GM12801 (cell line): ENCODE results near the gene TTC9B.

Experiments used
- CTCF ChIP-seq: IDR thresholded peaks from one replicate; pipeline ENCODE4 v1.5.1; 2011; ENCODE audit warnings: control low read depth; ENCODE audit not compliant: insufficient read length; ENCODE audit errors: extremely low read depth

Gene TTC9B

DNA sequence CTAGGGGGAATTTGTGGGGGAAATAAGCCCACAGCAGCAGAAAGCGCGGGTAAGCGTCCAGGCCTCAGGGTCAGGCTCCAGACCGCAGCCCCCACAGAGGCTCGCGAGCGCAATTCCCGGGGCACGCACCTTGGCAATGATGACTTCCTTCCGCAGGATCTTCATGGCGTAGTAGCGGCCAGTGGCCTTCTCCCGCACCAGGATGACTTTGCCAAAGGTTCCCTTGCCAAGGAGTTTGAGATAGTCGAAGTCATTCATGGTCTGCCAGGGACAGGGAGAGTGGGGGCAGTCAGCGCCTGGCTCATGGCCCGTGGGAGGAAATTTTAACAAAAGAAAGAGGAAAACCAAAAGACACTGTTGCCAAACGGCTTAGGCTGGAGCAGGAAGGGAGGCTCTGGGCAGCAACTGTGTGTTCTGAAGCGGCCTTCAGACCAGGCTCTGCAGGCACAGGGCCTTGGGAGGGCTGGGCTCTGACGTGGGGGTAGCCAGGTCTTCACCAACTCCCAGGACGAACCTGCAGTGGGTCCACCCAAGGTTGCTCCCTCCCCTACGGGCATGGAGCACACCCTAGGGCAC is 23.7 kb upstream of the TTC9B start:
- TF ChIP-seq CTCF = no peak

DNA sequence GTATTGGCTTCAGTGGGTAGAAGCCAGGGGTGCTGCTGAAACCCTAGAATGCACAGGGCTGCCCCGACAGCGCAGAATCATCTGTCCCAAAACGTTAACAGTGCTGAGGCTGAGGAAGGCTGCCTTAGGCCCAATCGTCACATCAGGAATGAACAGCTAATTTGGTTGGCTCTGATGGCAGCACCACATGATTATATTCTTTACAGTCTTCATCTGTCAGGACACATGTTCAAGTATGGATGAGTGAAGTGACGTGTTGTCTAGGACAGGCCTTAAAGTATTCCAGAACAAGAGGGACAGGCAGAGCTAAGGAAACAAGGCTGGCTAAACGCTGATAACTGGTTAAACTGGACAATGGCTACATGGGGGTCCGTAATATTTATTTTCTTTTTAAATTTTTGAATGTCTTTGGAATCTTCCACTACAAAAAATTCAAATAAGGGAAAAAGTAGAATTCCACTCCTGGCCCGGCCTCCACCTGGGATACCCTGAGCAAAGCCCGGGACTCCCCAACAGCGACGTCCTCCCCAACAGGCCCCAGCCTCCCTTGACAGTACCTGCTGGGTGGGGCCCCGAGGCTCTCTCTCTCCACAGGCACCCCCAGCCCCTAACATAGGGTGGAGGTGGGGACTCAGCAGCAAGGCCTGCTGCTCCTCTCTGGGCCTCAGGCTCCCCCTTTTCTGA is 23.1 kb upstream of the TTC9B start:
- no peak for TF ChIP-seq CTCF

DNA sequence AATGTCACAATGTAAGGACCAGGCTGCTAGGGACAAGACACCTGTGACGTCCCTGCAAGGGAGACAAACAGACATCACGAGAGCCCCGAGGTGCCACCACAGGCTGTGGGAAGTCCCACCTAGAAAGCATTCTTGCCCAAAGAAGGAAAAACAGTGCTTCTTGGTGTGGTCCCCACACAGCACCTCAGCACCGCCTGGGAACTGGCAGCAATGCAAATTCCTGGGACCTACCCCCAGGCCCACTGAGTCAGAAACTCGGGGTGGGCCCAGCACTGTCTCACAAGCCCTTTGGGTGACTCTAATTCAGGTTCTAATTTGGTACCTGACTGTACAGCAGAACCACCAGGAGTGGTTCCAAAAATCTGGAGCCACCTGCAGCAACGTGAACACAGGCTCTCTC is 22.1 kb upstream of the TTC9B start:
- no peak for TF ChIP-seq CTCF

GRCh38 chr19:40239415-40240226 is 21.4 kb upstream of the TTC9B start:
- no peak for TF ChIP-seq CTCF

- TF ChIP-seq CTCF = no peak
These were observed 20.6 kb upstream of the TTC9B start for GRCh38 chr19:40238775-40239174.

- TF ChIP-seq CTCF = no peak
These were observed 19.6 kb upstream of the TTC9B start for GRCh38 chr19:40237791-40238190.

DNA sequence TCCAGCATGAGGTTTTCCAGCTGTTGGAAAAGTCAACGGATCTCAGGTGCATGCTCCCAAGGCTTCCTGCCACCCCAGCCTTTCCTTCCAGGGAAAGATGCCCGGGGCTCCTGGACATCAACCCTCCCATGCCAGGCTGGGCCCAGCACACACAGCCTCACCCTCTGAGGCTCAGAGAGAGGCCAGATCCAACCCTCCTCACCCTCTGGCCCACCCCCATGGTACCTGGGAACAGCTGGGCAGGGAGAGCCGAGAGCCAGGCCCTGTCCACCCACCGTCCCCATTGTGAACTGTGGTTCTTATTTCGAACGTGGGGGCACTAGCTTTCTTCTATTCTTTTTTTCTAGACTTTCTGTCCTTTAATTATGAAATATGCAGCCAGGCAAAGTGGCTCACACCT is 18.2 kb upstream of the TTC9B start:
- TF ChIP-seq CTCF = no peak
